Measurements from ENCODE around the gene EPC1. TPM values are rescaled to one million over a fixed set of nuclear protein-coding genes. Genes with fewer than 3 reads are reported as not detected.
"Not testable (repeated sequence)": the region's sequence is repeated elsewhere in the genome, so short reads cannot be mapped to it uniquely, and the experiment has no call there.

Gene EPC1
- total and polyA plus RNA-seq, 7 donors: 13.2 to 54.3 (median 42.6) TPM

DNA sequence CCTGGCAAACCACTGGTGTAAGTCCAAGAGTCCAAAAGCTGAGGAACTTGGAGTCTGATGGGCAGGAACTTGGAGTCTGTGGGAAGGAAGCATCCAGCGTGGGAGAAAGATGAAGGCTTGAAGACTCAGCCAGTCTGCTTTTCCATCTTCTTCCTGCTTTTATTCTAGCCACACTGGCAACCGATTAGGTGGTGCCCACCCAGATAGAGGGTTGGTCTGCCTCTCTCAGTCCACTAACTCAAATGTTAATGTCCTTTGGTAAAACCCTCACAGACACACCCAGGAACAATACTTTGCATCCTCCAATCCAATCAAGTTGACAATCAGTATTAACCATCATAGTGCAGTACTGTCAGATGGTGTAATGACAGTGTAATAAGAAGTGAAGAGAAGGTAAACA, 119.2 kb downstream of the EPC1 start:
- intact Hi-C loops (cut with DNase I): no loop called here
- H3K4me3 ChIP-seq: no peak overlapping the region
- no peak overlapping the region for H3K27ac ChIP-seq
- H3K36me3 ChIP-seq: no peaks in the 10 kb centered on the region
- no peaks in the 10 kb centered on the region for H3K4me1 ChIP-seq
- TF ChIP-seq POLR2A (IDR thresholded peaks at IDR 0.05): no peak
- TF ChIP-seq, protein P1, sequence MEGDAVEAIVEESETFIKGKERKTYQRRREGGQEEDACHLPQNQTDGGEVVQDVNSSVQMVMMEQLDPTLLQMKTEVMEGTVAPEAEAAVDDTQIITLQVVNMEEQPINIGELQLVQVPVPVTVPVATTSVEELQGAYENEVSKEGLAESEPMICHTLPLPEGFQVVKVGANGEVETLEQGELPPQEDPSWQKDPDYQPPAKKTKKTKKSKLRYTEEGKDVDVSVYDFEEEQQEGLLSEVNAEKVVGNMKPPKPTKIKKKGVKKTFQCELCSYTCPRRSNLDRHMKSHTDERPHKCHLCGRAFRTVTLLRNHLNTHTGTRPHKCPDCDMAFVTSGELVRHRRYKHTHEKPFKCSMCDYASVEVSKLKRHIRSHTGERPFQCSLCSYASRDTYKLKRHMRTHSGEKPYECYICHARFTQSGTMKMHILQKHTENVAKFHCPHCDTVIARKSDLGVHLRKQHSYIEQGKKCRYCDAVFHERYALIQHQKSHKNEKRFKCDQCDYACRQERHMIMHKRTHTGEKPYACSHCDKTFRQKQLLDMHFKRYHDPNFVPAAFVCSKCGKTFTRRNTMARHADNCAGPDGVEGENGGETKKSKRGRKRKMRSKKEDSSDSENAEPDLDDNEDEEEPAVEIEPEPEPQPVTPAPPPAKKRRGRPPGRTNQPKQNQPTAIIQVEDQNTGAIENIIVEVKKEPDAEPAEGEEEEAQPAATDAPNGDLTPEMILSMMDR (IDR thresholded peaks at IDR 0.05): no peak
- no peak for TF ChIP-seq EP300 (IDR thresholded peaks at IDR 0.05)
- TF ChIP-seq POLR2AphosphoS5 (IDR thresholded peaks at IDR 0.05): no peak
- DNase-seq: no peak
- no peaks in the 10 kb centered on the region for H3K9me3 ChIP-seq
- H3K27me3 ChIP-seq: no peaks in the 10 kb centered on the region
- WGBS, 2 donors: 46 to 62% methylated on average over 2 of the region's 2 CpGs

DNA sequence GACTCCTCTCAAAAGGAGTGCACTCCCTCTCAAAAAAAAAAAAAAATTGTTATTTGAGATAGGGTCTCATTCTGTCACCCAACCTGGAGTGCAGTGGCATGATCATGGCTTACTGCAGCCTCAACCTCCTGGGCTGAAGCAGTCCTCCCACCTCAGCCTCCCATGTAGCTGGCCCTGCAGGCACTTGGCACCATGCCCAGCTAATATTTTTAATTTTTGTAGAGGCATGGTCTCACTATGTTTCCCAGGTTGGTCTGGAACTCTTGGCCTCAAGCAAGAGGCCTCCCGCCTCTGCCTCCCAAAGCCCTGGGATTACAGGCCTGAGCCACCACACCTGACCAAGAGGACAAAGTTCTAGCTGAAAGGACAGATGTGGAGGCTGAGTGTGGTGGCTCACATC, 120.3 kb downstream of the EPC1 start:
- DNase-seq: no peak
- intact Hi-C loops (cut with DNase I): no loop called here
- H3K4me3 ChIP-seq: no peak overlapping the region
- no peaks in the 10 kb centered on the region for H3K4me1 ChIP-seq
- no peaks in the 10 kb centered on the region for H3K36me3 ChIP-seq
- no peak overlapping the region for H3K27ac ChIP-seq
- TF ChIP-seq POLR2A (IDR thresholded peaks at IDR 0.05): no peak
- TF ChIP-seq EP300 (IDR thresholded peaks at IDR 0.05): no peak
- TF ChIP-seq POLR2AphosphoS5 (IDR thresholded peaks at IDR 0.05): no peak
- TF ChIP-seq, protein P1 (IDR thresholded peaks at IDR 0.05): no peak
- H3K9me3 ChIP-seq: no peaks in the 10 kb centered on the region
- 96 to 97% methylated on average over 1 of the region's 1 CpG for WGBS, 2 donors
- H3K27me3 ChIP-seq: no peaks in the 10 kb centered on the region

DNA sequence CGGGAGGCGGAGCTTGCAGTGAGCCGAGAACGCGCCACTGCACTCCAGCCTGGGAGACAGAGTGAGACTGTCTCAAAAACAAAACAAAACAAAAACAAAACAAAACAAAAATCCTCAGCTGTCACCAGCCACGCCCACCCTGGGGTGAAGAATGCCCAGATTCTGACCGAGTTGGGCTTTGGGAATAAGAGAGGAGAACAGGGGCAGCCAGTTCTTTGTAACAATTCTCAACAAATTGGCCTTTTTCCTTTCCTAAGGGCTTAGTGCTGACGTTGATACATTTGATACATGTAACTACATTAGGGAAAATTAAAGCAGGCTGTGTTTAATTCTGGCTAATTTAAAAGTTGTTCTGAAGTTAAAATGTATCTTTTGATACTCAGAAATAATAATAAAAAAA, 121.0 kb downstream of the EPC1 start:
- Histone ChIP-seq H3K36me3 (no peaks in the 10 kb centered on the region), H3K4me3 (no peak overlapping the region), H3K4me1 (no peaks in the 10 kb centered on the region), H3K9me3 (no peaks in the 10 kb centered on the region), H3K27ac (no peak overlapping the region), H3K27me3 (no peaks in the 10 kb centered on the region)
- intact Hi-C loops (cut with DNase I): no loop called here
- no peak for TF ChIP-seq POLR2AphosphoS5 (IDR thresholded peaks at IDR 0.05)
- no peak for TF ChIP-seq EP300 (IDR thresholded peaks at IDR 0.05)
- TF ChIP-seq POLR2A (IDR thresholded peaks at IDR 0.05): no peak
- TF ChIP-seq, protein P1 (IDR thresholded peaks at IDR 0.05): no peak
- 86 to 87% methylated on average over 8 of the region's 8 CpGs for WGBS, 2 donors
- no peak for DNase-seq

DNA sequence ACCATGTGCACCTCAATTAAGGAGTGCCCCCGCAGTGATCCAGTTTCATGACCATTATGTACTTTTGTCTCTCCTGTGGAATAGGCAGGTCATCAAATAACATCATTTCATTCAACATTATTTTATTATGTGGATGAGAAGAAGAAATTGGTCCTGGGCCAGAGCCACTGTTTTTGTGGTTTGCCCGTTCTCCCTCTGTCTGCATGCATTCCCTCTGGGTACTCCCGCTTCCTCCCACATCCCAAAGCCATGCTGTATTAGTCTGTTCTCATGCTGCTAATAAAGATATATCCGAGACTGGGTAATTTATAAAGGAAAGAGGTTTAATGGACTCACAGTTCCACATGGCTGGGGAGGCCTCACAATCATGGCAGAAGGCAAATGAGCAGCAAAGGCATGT, 124.6 kb downstream of the EPC1 start:
- H3K27ac ChIP-seq; H3K27me3 ChIP-seq; intact Hi-C loops (cut with DNase I); H3K4me3 ChIP-seq; H3K4me1 ChIP-seq; H3K36me3 ChIP-seq; H3K9me3 ChIP-seq; DNase-seq: not testable (repeated sequence)
- 91 to 93% methylated on average over 4 of the region's 4 CpGs for WGBS, 2 donors

DNA sequence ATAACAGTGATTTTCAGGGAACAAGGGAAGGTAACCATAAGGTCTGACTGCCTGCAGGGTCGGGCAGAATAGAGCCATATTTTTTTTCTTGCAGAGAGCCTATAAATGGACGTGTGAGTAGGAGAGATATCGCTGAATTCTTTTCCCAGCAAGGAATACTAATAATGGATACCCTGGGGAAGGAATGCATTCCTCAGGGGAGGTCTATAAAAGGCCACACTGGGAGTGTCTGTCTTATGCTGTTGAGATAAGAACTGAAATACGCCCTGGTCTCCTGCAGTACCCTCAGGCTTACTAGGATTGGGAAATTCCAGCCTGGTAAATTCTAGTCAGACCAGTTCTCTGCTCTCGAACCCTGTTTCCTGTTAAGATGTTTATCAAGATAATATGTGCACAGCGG, 127.8 kb downstream of the EPC1 start:
- DNase-seq; intact Hi-C loops (cut with DNase I); H3K9me3 ChIP-seq; H3K36me3 ChIP-seq; H3K27ac ChIP-seq; H3K4me1 ChIP-seq; H3K4me3 ChIP-seq; H3K27me3 ChIP-seq: not testable (repeated sequence)
- WGBS, 2 donors: 85 to 88% methylated on average over 6 of the region's 6 CpGs

DNA sequence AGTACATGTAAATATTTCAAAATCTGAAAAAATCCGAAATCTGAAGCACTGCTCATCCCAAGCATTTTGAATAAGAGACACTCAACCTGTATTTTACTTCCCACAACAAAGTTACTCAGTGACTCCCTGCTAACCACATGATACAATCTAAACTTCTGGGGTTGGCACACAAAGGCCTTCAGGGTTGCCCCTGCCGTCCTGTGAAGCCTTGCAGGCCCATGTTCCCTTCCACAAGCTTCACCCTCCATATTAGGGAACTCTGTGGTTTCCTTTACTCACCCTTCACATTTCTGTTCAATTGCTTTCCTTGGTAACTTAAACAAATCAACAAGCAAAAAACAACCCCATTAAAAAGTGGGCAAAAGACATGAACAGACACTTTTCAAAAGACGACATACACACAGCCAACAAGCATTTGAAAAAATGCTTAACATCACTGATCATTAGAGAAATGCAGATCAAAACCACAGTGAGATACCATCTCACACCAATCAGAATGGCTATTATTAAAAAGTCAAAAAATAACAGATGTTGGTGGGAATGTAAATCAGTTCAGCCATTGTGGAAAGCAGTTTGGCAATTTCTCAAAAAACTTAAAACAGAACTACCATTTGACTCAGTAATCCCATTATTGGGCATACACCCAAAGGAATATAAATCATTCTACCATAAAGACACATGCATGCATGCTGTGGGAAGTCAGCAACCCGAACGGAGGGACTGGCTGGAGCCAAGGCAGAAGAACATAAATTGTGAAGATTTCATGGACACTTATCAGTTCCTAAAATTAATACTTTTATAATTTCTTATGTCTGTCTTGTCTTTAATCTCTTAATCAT, 128.5 kb downstream of the EPC1 start:
- intact Hi-C loops (cut with DNase I); H3K9me3 ChIP-seq; H3K27ac ChIP-seq; H3K36me3 ChIP-seq; DNase-seq; H3K27me3 ChIP-seq; H3K4me1 ChIP-seq; H3K4me3 ChIP-seq: not testable (repeated sequence)
- WGBS, 2 donors: 76 to 79% methylated on average over 5 of the region's 5 CpGs

Small RNA genes lying within 50 kb of the gene (small RNA-seq; reads per million reads assigned to genes)
- gene RNU6-1244P: 0 reads per million in 3 donors

Other genes starting within 250 kb of the EPC1 start
- gene CCDC7, start 99.0 kb upstream of the EPC1 start, total RNA-seq: 10 to 100 TPM; 42.9 to 84.9 (median 50.5) TPM
- gene CCDC7, start 99.0 kb upstream of the EPC1 start, polyA plus RNA-seq: 1 to 10 TPM in 2 of 3 donors, under 1 TPM in 1; 0.46 to 2.4 (median 1.3) TPM

Measured in sigmoid colon (tissue), 7 donors.